Lower lobe of right lung (tissue), 2 donors: ENCODE results near the gene KRTAP10-10. TPM values are rescaled to one million over a fixed set of nuclear protein-coding genes. Genes with fewer than 3 reads are reported as not detected.

Experiments used
- ATAC-seq, 2 donors: fragments of 200-7000 bp; cut with Tn5 transposase; one replicate each; pipeline ENCODE4 v1.9.1; 2020 to 2022; ENCODE audit warnings: mild to moderate bottlenecking in 2 of 2, moderate library complexity in 2 of 2
- DNase-seq: peaks from one replicate; pipeline ENCODE4 v3.0.0-alpha.2; 2020
- H3K27ac ChIP-seq: fragments of 200-600 bp; one replicate; pipeline ENCODE4 v1.8.0; 2022
- H3K27me3 ChIP-seq: fragments of 200-600 bp; one replicate; pipeline ENCODE4 v1.8.0; 2022; ENCODE audit warnings: low read depth
- H3K36me3 ChIP-seq: fragments of 200-600 bp; one replicate; pipeline ENCODE4 v1.8.0; 2022; ENCODE audit warnings: mild to moderate bottlenecking
- H3K4me1 ChIP-seq: fragments of 200-600 bp; one replicate; pipeline ENCODE4 v1.8.0; 2022
- H3K4me3 ChIP-seq: fragments of 200-600 bp; one replicate; pipeline ENCODE4 v1.8.0; 2022; ENCODE audit warnings: mild to moderate bottlenecking
- H3K9me3 ChIP-seq: fragments of 200-600 bp; one replicate; pipeline ENCODE4 v1.8.0; 2022
- CTCF ChIP-seq: fragments of 200-600 bp; IDR thresholded peaks from one replicate; pipeline ENCODE4 v1.8.0; 2022; ENCODE audit warnings: antibody characterized with exemption, mild to moderate bottlenecking
- intact Hi-C: fragments of 100-400 bp; cut with DNase I; formaldehyde crosslinking; loops from one replicate; pipeline ENCODE4 v1.11.0; 2022
- total RNA-seq: library from RNA; stranded (reverse); fragmentation: NEBNext Ultra II Directional; extraction: Animal tissue kit (Norgen Biotek cat#: 25700); gene quantifications from one replicate; pipeline ENCODE4 v1.2.1, GENCODE V29; 2021
- donor health status: DM: no; HTN: yes; CAD: no; lungs with severe emphysema.

Gene KRTAP10-10
- total RNA-seq, 1 donor from 2014 or later = not detected

- peaks cover 22% of the 10 kb centered on the region for H3K27me3 ChIP-seq
- no peak overlapping the region for H3K27ac ChIP-seq
- intact Hi-C loops = no loop called here
- TF ChIP-seq CTCF = no peak
- H3K9me3 ChIP-seq = peaks cover 8% of the 10 kb centered on the region
- no peaks in the 10 kb centered on the region for H3K36me3 ChIP-seq
- H3K4me3 ChIP-seq = no peak overlapping the region
- ATAC-seq = no peak
- no peak for DNase-seq
- H3K4me1 ChIP-seq = no peaks in the 10 kb centered on the region
These were observed 50.5 kb downstream of the KRTAP10-10 start for GRCh38 chr21:44687671-44688070.

Other genes starting within 250 kb of the KRTAP10-10 start
- gene LRRC3, start 181.8 kb upstream of the KRTAP10-10 start, total RNA-seq = 4.0 TPM
- gene KRTAP10-1, start 97.2 kb upstream of the KRTAP10-10 start, total RNA-seq = not detected
- not detected for gene KRTAP10-2, start 85.9 kb upstream of the KRTAP10-10 start, total RNA-seq
- gene KRTAP10-3, start 78.6 kb upstream of the KRTAP10-10 start, total RNA-seq = not detected
- not detected for gene KRTAP10-4, start 63.6 kb upstream of the KRTAP10-10 start, total RNA-seq
- gene KRTAP10-5, start 56.8 kb upstream of the KRTAP10-10 start, total RNA-seq = not detected
- not detected for gene KRTAP10-6, start 44.9 kb upstream of the KRTAP10-10 start, total RNA-seq
- not detected for gene KRTAP10-7, start 36.8 kb upstream of the KRTAP10-10 start, total RNA-seq
- gene KRTAP10-8, start 25.3 kb upstream of the KRTAP10-10 start, total RNA-seq = not detected
- gene KRTAP10-9, start 10.3 kb upstream of the KRTAP10-10 start, total RNA-seq = not detected
- gene KRTAP10-11, start 9.1 kb downstream of the KRTAP10-10 start, total RNA-seq = not detected
- gene KRTAP12-4, start 17.3 kb downstream of the KRTAP10-10 start, total RNA-seq = not detected
- gene KRTAP12-3, start 20.6 kb downstream of the KRTAP10-10 start, total RNA-seq = not detected
- gene KRTAP12-2, start 29.6 kb downstream of the KRTAP10-10 start, total RNA-seq = not detected
- gene KRTAP12-1, start 44.8 kb downstream of the KRTAP10-10 start, total RNA-seq = not detected
- gene KRTAP10-12, start 59.8 kb downstream of the KRTAP10-10 start, total RNA-seq = not detected
- 0.27 TPM for gene TSPEAR, start 74.2 kb downstream of the KRTAP10-10 start, total RNA-seq
- 76.9 TPM for gene UBE2G2, start 164.5 kb downstream of the KRTAP10-10 start, total RNA-seq
- 88.2 TPM for gene SUMO3, start 180.7 kb downstream of the KRTAP10-10 start, total RNA-seq
- gene PTTG1IP, start 236.3 kb downstream of the KRTAP10-10 start, total RNA-seq = 209 TPM